ENCODE results near the gene EIF4G1. TPM values are rescaled to one million over a fixed set of nuclear protein-coding genes. Genes with fewer than 3 reads are reported as not detected.

The EIF4G1 gene
- total RNA-seq, 1 experiment from 2014 or later = 496 TPM

GRCh38 chr3:184321666-184322065 is 7.3 kb downstream of the EIF4G1 start:
- peaks cover 99% of the 10 kb centered on the region for H3K79me2 ChIP-seq (ENCODE audit: insufficient read depth, low read length)
- peaks cover 61 to 79% of the 10 kb centered on the region in 2 experiments for H3K36me3 ChIP-seq (ENCODE audit: control insufficient read depth in 1 of 2, insufficient read depth in 2 of 2, low read length in 2 of 2)
- intact Hi-C loops (cut with micrococcal nuclease) = no loop called here
- no peak overlapping the region for H3K4me2 ChIP-seq (ENCODE audit: low read length)
- ATAC-seq (no peak), DNase-seq (ENCODE audit: low read depth, low spot score) (no peak)
- RAD21 ChIA-PET (ENCODE audit: low non-redundant PET in 1 of 2, low total read pairs in 2 of 2, uncharacterized antibody in 2 of 2, unreplicated experiment in 2 of 2) = no interaction called here
- H3K27me3 ChIP-seq (ENCODE audit: insufficient read depth, low read length) = no peaks in the 10 kb centered on the region
- H3K9me2 ChIP-seq (ENCODE audit: insufficient read depth) = no peaks in the 10 kb centered on the region
- no peak overlapping the region for H3K4me3 ChIP-seq (replicated peaks in 1 of 2; ENCODE audit: low read depth in 1 of 2, low read length in 2 of 2)
- peaks cover 33% of the 10 kb centered on the region; the same call in 1 of the 2 replicates for H4K20me1 ChIP-seq (ENCODE audit: insufficient read depth)
- TF ChIP-seq POLR2A (IDR thresholded peaks at IDR 0.05; ENCODE audit: borderline replicate concordance, extremely low read depth, insufficient read depth, insufficient read length) (no peak), REST (IDR thresholded peaks at IDR 0.05; ENCODE audit: low read depth) (no peak), TCF7L2 (IDR thresholded peaks at IDR 0.05; ENCODE audit: borderline replicate concordance, extremely low read depth, insufficient read depth, insufficient read length) (no peak), ZNF274 (IDR thresholded peaks at IDR 0.05; ENCODE audit: low read depth, low read length) (no peak), RAD21 (IDR thresholded peaks at IDR 0.05; ENCODE audit: low read depth) (no peak), MAX (IDR thresholded peaks at IDR 0.05) (no peak), EZH2phosphoT487 (IDR thresholded peaks at IDR 0.05; ENCODE audit: borderline replicate concordance) (no peak), ATF3 (IDR thresholded peaks at IDR 0.05) (no peak), POLR2AphosphoS5 (IDR thresholded peaks at IDR 0.05; ENCODE audit: low read depth, low read length) (no peak), JUND (IDR thresholded peaks at IDR 0.05) (no peak), FOSL1 (IDR thresholded peaks at IDR 0.05; ENCODE audit: low read depth) (no peak), ZFX (IDR thresholded peaks at IDR 0.05) (no peak), CTCF (IDR thresholded peaks at IDR 0.05 in 2 of 3, conservative IDR thresholded peaks at IDR 0.05 in 1 of 3; ENCODE audit: borderline replicate concordance in 1 of 3, insufficient read depth in 1 of 3, low read depth in 2 of 3, low read length in 2 of 3) (no peak)
- H2AFZ ChIP-seq (ENCODE audit: low read depth, low read length, poor library complexity, severe bottlenecking) = no peak overlapping the region
- peaks cover 36 to 42% of the 10 kb centered on the region in 2 experiments for H3K4me1 ChIP-seq (ENCODE audit: control insufficient read depth in 1 of 2, insufficient read depth in 2 of 2, low read length in 2 of 2)
- no peaks in the 10 kb centered on the region for H3K9me3 ChIP-seq (ENCODE audit: control insufficient read depth in 1 of 2, insufficient read depth in 1 of 2, low read depth in 1 of 2, low read length in 2 of 2)
- no peak overlapping the region for H3K9ac ChIP-seq (ENCODE audit: low read length)
- BruUV-seq (replicated peaks) = no TSS peak
- CTCF ChIA-PET = no interaction called here
- H3K27ac ChIP-seq (ENCODE audit: low read depth, low read length) = peak overlapping the region; percentile 22; the same call in 1 of the 2 replicates
- POLR2A ChIA-PET = no interaction called here

Measured in HCT116 (cell line).